KMS-11 (cell line): ENCODE results near the gene LCN2.

ENCODE experiments used
- H2AFZ ChIP-seq: fragments of 200-600 bp; sonication (generic); 2 replicates; pipeline ENCODE4 v1.6.1; 2016; ENCODE audit warnings: antibody characterized with exemption, mixed run types, low read depth
- H3K27ac ChIP-seq: fragments of 200-600 bp; sonication (generic); 2 replicates; pipeline ENCODE4 v1.6.1; 2016; ENCODE audit warnings: mild to moderate bottlenecking, mixed run types
- H3K27me3 ChIP-seq: fragments of 200-600 bp; sonication (generic); 2 replicates; pipeline ENCODE4 v1.6.1; 2017; ENCODE audit warnings: mild to moderate bottlenecking, low read depth, mixed run types, moderate library complexity; ENCODE audit not compliant: insufficient read depth
- H3K36me3 ChIP-seq: fragments of 200-600 bp; sonication (generic); 2 replicates; pipeline ENCODE4 v1.6.1; 2017; ENCODE audit warnings: mild to moderate bottlenecking, mixed run types; ENCODE audit not compliant: insufficient read depth
- H3K4me1 ChIP-seq: fragments of 200-600 bp; sonication (generic); 2 replicates; pipeline ENCODE4 v1.6.1; 2016; ENCODE audit warnings: mild to moderate bottlenecking, low read depth, mixed run types; ENCODE audit not compliant: poor library complexity, severe bottlenecking
- H3K4me2 ChIP-seq: fragments of 200-600 bp; sonication (generic); 2 replicates; pipeline ENCODE4 v1.7.0; 2016; ENCODE audit warnings: mild to moderate bottlenecking, mixed run types
- H3K4me3 ChIP-seq: fragments of 200-600 bp; sonication (generic); IDR thresholded peaks from 2 replicates; pipeline ENCODE4 v1.6.1; 2017; ENCODE audit warnings: low read depth, low read length, mixed read lengths; ENCODE audit not compliant: insufficient read depth
- H3K79me2 ChIP-seq: fragments of 200-600 bp; sonication (generic); 2 replicates; pipeline ENCODE4 v1.6.1; 2016; ENCODE audit warnings: low read depth, mixed run types; ENCODE audit not compliant: insufficient read depth
- H3K9ac ChIP-seq: fragments of 200-600 bp; sonication (generic); 2 replicates; pipeline ENCODE4 v1.6.1; 2016; ENCODE audit warnings: mild to moderate bottlenecking, mixed run types
- H4K20me1 ChIP-seq: fragments of 200-600 bp; sonication (generic); 2 replicates; pipeline ENCODE4 v1.6.1; 2016; ENCODE audit warnings: mild to moderate bottlenecking, mixed run types; ENCODE audit not compliant: insufficient read depth
- CTCF ChIP-seq: fragments of 200-600 bp; sonication (generic); conservative IDR thresholded peaks from 2 replicates; pipeline ENCODE4 v1.6.1; 2017; ENCODE audit warnings: low read depth, mild to moderate bottlenecking, antibody characterized with exemption, low read length, moderate library complexity, mixed read lengths

Gene LCN2

GRCh38 chr9:128113526-128114325 is 35.5 kb upstream of the LCN2 start:
- TF ChIP-seq CTCF, result no peak
- H3K36me3 ChIP-seq, result no peaks in the 10 kb centered on the region

GRCh38 chr9:128114326-128115186 is 34.7 kb upstream of the LCN2 start:
- H3K79me2 ChIP-seq, result no peaks in the 10 kb centered on the region
- H4K20me1 ChIP-seq, result no peaks in the 10 kb centered on the region
- H3K36me3 ChIP-seq, result no peaks in the 10 kb centered on the region
- H3K4me1 ChIP-seq, result peaks cover 26% of the 10 kb centered on the region
- TF ChIP-seq CTCF, result no peak
- no peak overlapping the region; the same call in 1 of the 2 replicates for H3K27ac ChIP-seq
- H3K9ac ChIP-seq, result no peak overlapping the region
- no peak overlapping the region for H2AFZ ChIP-seq
- H3K4me2 ChIP-seq, result no peak overlapping the region; the same call in 1 of the 2 replicates
- no peaks in the 10 kb centered on the region for H3K27me3 ChIP-seq
- no peak overlapping the region for H3K4me3 ChIP-seq

More at GRCh38 chr9:128113526-128114325, 35.5 kb upstream of the LCN2 start:
- no peak overlapping the region for H2AFZ ChIP-seq
- no peaks in the 10 kb centered on the region for H4K20me1 ChIP-seq
- no peak overlapping the region for H3K4me2 ChIP-seq
- no peak overlapping the region for H3K9ac ChIP-seq
- no peak overlapping the region for H3K27ac ChIP-seq
- no peaks in the 10 kb centered on the region for H3K79me2 ChIP-seq
- H3K4me3 ChIP-seq, result no peak overlapping the region
- H3K4me1 ChIP-seq, result peaks cover 26% of the 10 kb centered on the region
- H3K27me3 ChIP-seq, result no peaks in the 10 kb centered on the region

- H3K9ac ChIP-seq, result no peak overlapping the region
- H3K4me1 ChIP-seq, result peaks cover 26% of the 10 kb centered on the region
- H2AFZ ChIP-seq, result no peak overlapping the region
- no peak for TF ChIP-seq CTCF
- no peaks in the 10 kb centered on the region for H3K27me3 ChIP-seq
- peak overlapping the region; percentile 40; the same call in 1 of the 2 replicates for H3K4me2 ChIP-seq
- H3K79me2 ChIP-seq, result no peaks in the 10 kb centered on the region
- peak overlapping the region; percentile 53 for H3K27ac ChIP-seq
- H3K36me3 ChIP-seq, result no peaks in the 10 kb centered on the region
- no peak overlapping the region for H3K4me3 ChIP-seq
- no peaks in the 10 kb centered on the region for H4K20me1 ChIP-seq
These were observed 33.8 kb upstream of the LCN2 start for GRCh38 chr9:128115187-128116103.
